C4-2B (cell line): ENCODE data around the gene RASA3.

Experiments
- CTCF ChIP-seq: fragments of 450-650 bp; conservative IDR thresholded peaks from 2 replicates; pipeline ENCODE4 v1.5.1; 2017; ENCODE audit warnings: mild to moderate bottlenecking
- ZFX ChIP-seq: fragments of 450-650 bp; IDR thresholded peaks from 2 replicates; pipeline ENCODE4 v1.6.1; 2017

DNA sequence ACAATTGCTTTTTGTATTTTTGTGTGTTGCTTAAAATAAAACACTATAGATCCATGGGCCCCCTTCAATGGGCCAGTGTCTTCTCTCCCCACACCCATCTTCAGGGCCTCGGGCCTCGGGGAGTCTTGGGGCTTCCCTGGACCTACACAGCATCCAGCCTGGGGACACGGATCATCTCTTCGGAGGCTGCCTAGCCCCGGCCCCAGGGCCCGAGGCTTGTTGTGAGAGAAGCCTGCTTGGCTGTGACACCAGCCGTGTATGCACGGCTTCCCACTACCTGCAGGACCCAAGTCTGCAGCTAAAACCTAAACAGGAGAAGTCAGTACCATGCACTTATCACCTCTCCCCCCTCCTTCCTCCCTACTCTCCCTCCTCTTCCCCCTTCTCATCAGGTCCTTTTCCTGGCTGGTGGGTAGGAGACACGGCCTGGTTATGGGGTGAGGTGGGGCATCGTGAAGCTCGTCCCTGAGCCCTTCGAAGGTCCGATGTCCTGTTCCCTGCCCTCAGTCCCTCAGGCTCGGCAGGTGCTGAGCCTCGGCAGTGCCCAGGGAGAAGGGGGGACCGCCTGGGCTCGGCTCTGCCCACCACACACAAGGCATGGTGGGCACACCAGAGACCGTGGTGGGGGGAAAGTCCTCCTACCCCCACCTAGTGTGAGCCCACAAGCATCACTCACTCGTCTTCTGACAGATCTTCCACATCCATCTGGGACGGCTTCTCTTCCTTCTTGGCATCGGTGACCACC, 168.0 kb downstream of the RASA3 start:
- TF ChIP-seq CTCF: no peak
- TF ChIP-seq ZFX: no peak
